K562 (cell line): ENCODE results near the gene EEF1A2. TPM values are rescaled to one million over a fixed set of nuclear protein-coding genes. Genes with fewer than 3 reads are reported as not detected.

Experiments used
- ATAC-seq: fragments of 200-7000 bp; cut with Tn5 transposase; 3 replicates; pipeline ENCODE4 v1.9.1; 2020; ENCODE audit warnings: moderate library complexity
- BruUV-seq: library from RNA; stranded (reverse); fragments of 400-500 nt; replicated peaks from 2 replicates; lab custom pipeline; 2021; lab: Mats Ljungman, UMichigan
- CTCF ChIA-PET: fragments of 300-600 bp; formaldehyde crosslinking; extraction: SDS; loops from one replicate; lab custom pipeline; 2021; ENCODE audit warnings: low intra/inter-chr PET ratio; lab: Yijun Ruan, JAX
- POLR2A ChIA-PET: fragments of 300-600, 350-650 bp; sonication (Branson Sonifier 250); formaldehyde crosslinking; extraction: SDS; loops from one replicate; lab custom pipeline; 2021; ENCODE audit warnings: antibody characterized with exemption, inconsistent platforms; lab: Yijun Ruan, JAX
- DNase-seq, 4 experiments: peaks; one replicate each; pipeline versions ENCODE4 v3.0.0 to v3.0.0-alpha.2; 2011 to 2018; ENCODE audit warnings: low spot score in 3 of 4, mixed read lengths in 3 of 4; ENCODE audit errors: extremely low read depth in 1 of 4
- FAIRE-seq: peaks from 2 replicates; lab custom pipeline; 2011; peaks lifted over from hg19 to GRCh38; lab: Jason Lieb, UNC
- H2AFZ ChIP-seq: 2 replicates; pipeline ENCODE4 v1.6.0; 2011; ENCODE audit warnings: low read depth, low read length, control low read depth, inconsistent platforms
- H3K27ac ChIP-seq: fragments of 200-600 bp; 3 replicates; pipeline ENCODE4 v1.8.0; 2011; ENCODE audit warnings: low read depth, mild to moderate bottlenecking, control low read depth, inconsistent platforms, low read length, moderate library complexity, mixed read lengths; ENCODE audit errors: extremely low read depth
- H3K27me3 ChIP-seq, 2 experiments: fragments of 300-600 bp in 1 of 2; 2 replicates in 1 of 2; 3 replicates in 1 of 2; pipeline versions ENCODE4 v1.6.0 to v1.8.0; 2011; ENCODE audit warnings: inconsistent platforms in 2 of 2, low read length in 2 of 2, mild to moderate bottlenecking in 1 of 2, mixed read lengths in 1 of 2, moderate library complexity in 1 of 2; ENCODE audit not compliant: control insufficient read depth in 2 of 2, insufficient read depth in 2 of 2
- H3K36me3 ChIP-seq: fragments of 300-600 bp; 3 replicates; pipeline ENCODE4 v1.8.0; 2011; ENCODE audit warnings: mild to moderate bottlenecking, low read length, inconsistent platforms; ENCODE audit not compliant: control insufficient read depth, insufficient read depth
- H3K4me1 ChIP-seq, 2 experiments: fragments of 200-600 bp in 1 of 2; replicated peaks in 1 of 2; 2 replicates in 1 of 2; 3 replicates in 1 of 2; pipeline versions ENCODE4 v1.5.1 to v1.8.0; 2011; ENCODE audit warnings: inconsistent platforms in 2 of 2, low read length in 2 of 2, mild to moderate bottlenecking in 1 of 2, mixed read lengths in 1 of 2, moderate library complexity in 1 of 2; ENCODE audit not compliant: control insufficient read depth in 2 of 2, insufficient read depth in 2 of 2
- H3K4me2 ChIP-seq: 2 replicates; pipeline ENCODE4 v1.6.1; 2011; ENCODE audit warnings: low read length, control low read depth, inconsistent platforms, mixed read lengths; ENCODE audit not compliant: insufficient read depth
- H3K4me3 ChIP-seq: fragments of 200-600 bp; sonication (generic), shearing (Covaris generic); 2 replicates; pipeline ENCODE4 v1.5.1; 2016; ENCODE audit warnings: control low read depth, inconsistent platforms
- H3K79me2 ChIP-seq: fragments of 200-600 bp; 3 replicates; pipeline ENCODE4 v1.8.0; 2011; ENCODE audit warnings: low read length, inconsistent platforms; ENCODE audit not compliant: control insufficient read depth, insufficient read depth
- H3K9ac ChIP-seq, 2 experiments: 2 replicates each; pipeline versions ENCODE4 v1.6.0 to v1.6.1; 2011; ENCODE audit warnings: low read depth in 2 of 2, low read length in 2 of 2, control low read depth in 1 of 2, inconsistent platforms in 1 of 2, mild to moderate bottlenecking in 1 of 2, mixed read lengths in 1 of 2; ENCODE audit not compliant: insufficient read depth in 1 of 2
- H3K9me1 ChIP-seq: one replicate; pipeline ENCODE4 v1.6.0; 2011; ENCODE audit warnings: inconsistent platforms, mild to moderate bottlenecking, low read length, moderate library complexity; ENCODE audit not compliant: control insufficient read depth, insufficient read depth
- H3K9me3 ChIP-seq: replicated peaks from 2 replicates; pipeline ENCODE4 v1.5.1; 2011; ENCODE audit warnings: low read depth, low read length, inconsistent platforms; ENCODE audit not compliant: control insufficient read depth, insufficient read depth
- H4K20me1 ChIP-seq: replicated peaks from 2 replicates; pipeline ENCODE4 v1.6.1; 2011; ENCODE audit warnings: low read length, inconsistent platforms, mixed read lengths; ENCODE audit not compliant: control insufficient read depth, insufficient read depth
- LEF1 ChIP-seq: fragments of 450-650 bp; IDR thresholded peaks from 2 replicates; pipeline ENCODE4 v1.6.1; 2016; ENCODE audit warnings: mild to moderate bottlenecking
- PML ChIP-seq: IDR thresholded peaks from 2 replicates; pipeline ENCODE4 v1.6.1; 2012; ENCODE audit warnings: low read length, inconsistent platforms
- POLR2G ChIP-seq: fragments of 200-400 bp; formaldehyde crosslinking; IDR thresholded peaks from 2 replicates; pipeline ENCODE4 v1.6.1; 2017; ENCODE audit warnings: low read depth, mild to moderate bottlenecking, antibody characterized with exemption, low read length, moderate library complexity
- RBFOX2 ChIP-seq: fragments of 200-400 bp; formaldehyde crosslinking; IDR thresholded peaks from 2 replicates; pipeline ENCODE4 v1.6.1; 2017; ENCODE audit warnings: low read depth, mild to moderate bottlenecking, low read length, moderate library complexity
- RCOR1 ChIP-seq, 2 experiments: IDR thresholded peaks; 2 replicates each; pipeline ENCODE4 v1.6.1; 2012; ENCODE audit warnings: low read depth in 2 of 2, low read length in 2 of 2, borderline replicate concordance in 1 of 2, improper control_type of control experiment in 1 of 2
- SMC3 ChIP-seq: conservative IDR thresholded peaks from 2 replicates; pipeline ENCODE4 v1.6.1; 2011; ENCODE audit warnings: low read depth, low read length, improper control_type of control experiment; ENCODE audit not compliant: insufficient read depth
- WGBS: fragments of 100-300 bp; shearing (Covaris generic); methylation state at CpG from one replicate; pipeline ENCODE4 v1.1.6; 2016; ENCODE audit warnings: low coverage, mixed read lengths; ENCODE audit not compliant: insufficient coverage; ENCODE audit errors: missing lambda C conversion rate; 5-methylcytosine and 5-hydroxymethylcytosine counted together
- in situ Hi-C: fragments of 300-500 bp; cut with MboI; formaldehyde crosslinking; loops from 4 replicates; pipeline ENCODE4 v1.15.0; 2018; ENCODE audit warnings: inconsistent platforms, mixed read lengths
- intact Hi-C: fragments of 100-400 bp; cut with micrococcal nuclease; formaldehyde crosslinking; loops from 2 replicates; pipeline ENCODE4 v1.14.2; 2022
- polyA plus RNA-seq, 8 experiments: library from polyadenylated mRNA; depleted of rRNA in 4 of 8; stranded (reverse) in 5 of 8; unstranded in 3 of 8; fragments of >200 nt; fragmentation: Nextera tagmentation in 2 of 8; fragmentation: Illumina TruSeq in 1 of 8; extraction: Ambion mirVana in 2 of 8; extraction: Trizol in 1 of 8; gene quantifications; 2 replicates each; pipeline versions ENCODE4 v1.2.1 to v1.2.3, GENCODE V29; 2011 to 2014; ENCODE audit warnings: inconsistent platforms in 1 of 8, missing spikeins in 1 of 8
- total RNA-seq, 7 experiments: library from RNA; depleted of rRNA in 6 of 7; stranded (reverse); fragments of >200 nt in 6 of 7; fragmentation: Illumina TruSeq in 2 of 7; extraction: Trizol in 2 of 7; gene quantifications; 2 replicates each; pipeline versions ENCODE4 v1.2.1 to v1.2.3, GENCODE V29; 2011 to 2021; ENCODE audit warnings: low replicate concordance in 1 of 7

Gene EEF1A2
- total and polyA plus RNA-seq, 9 of the 15 experiments (the other 6 are each of a cell fraction or from before 2014, with no cell fraction given): 0.04 to 29.6 (median 11.5) TPM

GRCh38 chr20:63494420-63495166 lies 4.3 kb downstream of the EEF1A2 start:
- Histone ChIP-seq H4K20me1 (peaks cover 12% of the 10 kb centered on the region), H3K4me1 (peaks cover 0 to 60% of the 10 kb centered on the region in 2 experiments; a peak in 3 of 5 replicates)
- ChIA-PET CTCF (interaction anchor here (1.3 kb wide), 1 partner anchor 25 kb away, joined by 5 read pairs; no protein-coding TSS in a partner anchor), POLR2A (interaction anchor here (1.0 to 1.2 kb wide), 2 partner anchors 9 to 11 kb away, joined by 3 read pairs; no protein-coding TSS in a partner anchor)
- no peak for DNase-seq
- TF ChIP-seq LEF1 (no peak), RCOR1 (IDR thresholded peaks at IDR 0.05; ENCODE audit: borderline replicate concordance in 1 of 2, low read depth in 2 of 2, low read length in 2 of 2) (no peak), RBFOX2 (peak; percentile 32; the same call in 1 of the 2 replicates), POLR2G (peak; percentile 12; the same call in 1 of the 2 replicates), SMC3 (no peak), PML (no peak)
- TF ChIP-seq, all 486 proteins: peak for 2
- Histone ChIP-seq H3K4me3 (no peak overlapping the region), H3K79me2 (no peaks in the 10 kb centered on the region), H3K9me1 (no peaks in the 10 kb centered on the region), H3K27ac (no peak overlapping the region), H2AFZ (no peak overlapping the region), H3K27me3 (no peaks in the 10 kb centered on the region), H3K36me3 (no peaks in the 10 kb centered on the region), H3K9ac (no peak overlapping the region), H3K4me2 (no peak overlapping the region), H3K9me3 (no peaks in the 10 kb centered on the region)
- 53% methylated on average over 38 of the region's 51 CpGs for WGBS
- intact Hi-C loops (no loop called here), in situ Hi-C loops (no loop called here)
- BruUV-seq: no TSS peak
- ATAC-seq (no peak), FAIRE-seq (no peak)
